NCI-H146 treated with DMSO at 0.1 percent for 48 hours (cell line): ENCODE data around the gene TTC17.
"Not testable (repeated sequence)": the region's sequence is repeated elsewhere in the genome, so short reads cannot be mapped to it uniquely, and the experiment has no call there.

Source experiments
- DNase-seq: peaks from one replicate; lab custom pipeline; 2025; ENCODE audit not compliant: unreplicated experiment; lab: John Stamatoyannopoulos, UW

TTC17 gene, protein sequence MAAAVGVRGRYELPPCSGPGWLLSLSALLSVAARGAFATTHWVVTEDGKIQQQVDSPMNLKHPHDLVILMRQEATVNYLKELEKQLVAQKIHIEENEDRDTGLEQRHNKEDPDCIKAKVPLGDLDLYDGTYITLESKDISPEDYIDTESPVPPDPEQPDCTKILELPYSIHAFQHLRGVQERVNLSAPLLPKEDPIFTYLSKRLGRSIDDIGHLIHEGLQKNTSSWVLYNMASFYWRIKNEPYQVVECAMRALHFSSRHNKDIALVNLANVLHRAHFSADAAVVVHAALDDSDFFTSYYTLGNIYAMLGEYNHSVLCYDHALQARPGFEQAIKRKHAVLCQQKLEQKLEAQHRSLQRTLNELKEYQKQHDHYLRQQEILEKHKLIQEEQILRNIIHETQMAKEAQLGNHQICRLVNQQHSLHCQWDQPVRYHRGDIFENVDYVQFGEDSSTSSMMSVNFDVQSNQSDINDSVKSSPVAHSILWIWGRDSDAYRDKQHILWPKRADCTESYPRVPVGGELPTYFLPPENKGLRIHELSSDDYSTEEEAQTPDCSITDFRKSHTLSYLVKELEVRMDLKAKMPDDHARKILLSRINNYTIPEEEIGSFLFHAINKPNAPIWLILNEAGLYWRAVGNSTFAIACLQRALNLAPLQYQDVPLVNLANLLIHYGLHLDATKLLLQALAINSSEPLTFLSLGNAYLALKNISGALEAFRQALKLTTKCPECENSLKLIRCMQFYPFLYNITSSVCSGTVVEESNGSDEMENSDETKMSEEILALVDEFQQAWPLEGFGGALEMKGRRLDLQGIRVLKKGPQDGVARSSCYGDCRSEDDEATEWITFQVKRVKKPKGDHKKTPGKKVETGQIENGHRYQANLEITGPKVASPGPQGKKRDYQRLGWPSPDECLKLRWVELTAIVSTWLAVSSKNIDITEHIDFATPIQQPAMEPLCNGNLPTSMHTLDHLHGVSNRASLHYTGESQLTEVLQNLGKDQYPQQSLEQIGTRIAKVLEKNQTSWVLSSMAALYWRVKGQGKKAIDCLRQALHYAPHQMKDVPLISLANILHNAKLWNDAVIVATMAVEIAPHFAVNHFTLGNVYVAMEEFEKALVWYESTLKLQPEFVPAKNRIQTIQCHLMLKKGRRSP

DNA sequence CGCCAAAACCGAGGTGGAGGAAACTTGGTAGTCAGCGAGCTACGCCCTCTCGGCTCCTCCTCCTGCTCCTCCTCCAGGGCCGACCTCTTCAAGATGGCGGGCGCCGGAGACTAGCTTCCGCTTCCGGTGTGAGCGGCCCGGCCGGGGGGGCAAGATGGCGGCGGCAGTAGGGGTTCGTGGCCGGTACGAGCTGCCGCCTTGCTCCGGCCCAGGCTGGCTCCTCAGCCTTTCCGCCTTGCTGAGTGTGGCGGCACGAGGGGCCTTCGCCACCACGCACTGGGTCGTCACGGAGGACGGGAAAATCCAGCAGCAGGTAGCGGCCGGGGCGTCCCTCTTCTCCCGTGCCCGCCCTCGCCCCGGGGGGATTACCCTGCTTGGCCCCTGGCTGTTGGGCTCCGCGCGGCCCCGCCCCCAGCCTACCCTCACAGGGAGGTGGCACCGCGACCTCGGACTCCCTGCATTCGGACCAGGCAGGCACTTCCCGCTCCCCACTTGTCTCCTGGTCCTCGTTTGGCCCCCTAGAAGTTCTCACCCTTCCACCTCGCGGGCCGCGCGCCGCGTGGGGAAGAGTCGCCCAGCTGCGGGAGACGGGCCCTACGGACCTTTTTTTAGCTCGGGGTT lies at the start of gene TTC17:
Gene TTC17, plus strand, starts transcription at position 120 of the 621 bp plus-strand sequence. Its CDS starts 35 bp downstream, at position 155.
- DNase-seq: peak; percentile 93

GRCh38 chr11:43311791-43312607 lies 46.7 kb upstream of the TTC17 start, which contains the start of gene API5:
Gene API5 (plus strand): TSS chr11:43311996. CDS start chr11:43312128, 132 bp downstream.
- peak; percentile 89 for DNase-seq

DNA sequence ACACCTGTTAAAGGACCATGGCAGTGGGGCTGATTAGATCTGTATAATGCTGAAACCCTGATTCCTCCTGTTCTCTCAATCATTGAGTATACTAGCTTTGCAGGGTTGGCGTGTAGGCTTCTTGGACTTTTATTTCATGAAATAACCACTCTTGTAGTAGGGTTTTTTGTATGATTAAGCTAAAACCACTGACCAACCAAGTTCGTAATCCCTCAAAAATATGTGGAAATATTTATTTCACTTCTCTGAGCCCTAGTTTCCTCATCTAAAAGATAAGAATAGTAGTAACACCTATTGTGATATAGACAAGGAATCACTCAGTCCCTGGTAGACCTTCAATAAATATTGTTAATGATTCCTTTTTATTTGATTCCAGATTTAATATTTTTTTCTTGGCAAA lies 42.8 kb upstream of the TTC17 start:
- DNase-seq: no peak

GRCh38 chr11:43316451-43316850 lies 42.3 kb upstream of the TTC17 start:
- no peak for DNase-seq

GRCh38 chr11:43327987-43328386 lies 30.7 kb upstream of the TTC17 start:
- no peak for DNase-seq

GRCh38 chr11:43328482-43328881 lies 30.2 kb upstream of the TTC17 start:
- no peak for DNase-seq

DNA sequence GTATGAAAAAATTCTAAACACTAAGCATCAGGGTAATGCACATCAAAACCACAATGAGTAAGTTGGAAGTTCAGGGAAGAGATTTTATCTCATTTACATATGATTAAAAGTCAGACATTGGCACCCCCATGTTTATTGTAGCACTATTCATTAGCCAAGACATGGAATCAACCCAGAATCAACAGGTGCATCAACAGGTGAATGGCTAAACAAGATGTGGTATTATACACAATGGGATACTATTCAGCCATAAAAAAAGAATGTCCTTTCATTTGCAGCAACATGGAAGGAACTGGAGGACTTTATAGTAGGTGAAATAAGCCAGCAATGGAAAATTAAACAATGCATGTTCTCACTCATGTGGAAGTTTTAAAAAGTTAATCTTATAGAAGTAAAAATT lies 17.6 kb upstream of the TTC17 start:
- no peak for DNase-seq

DNA sequence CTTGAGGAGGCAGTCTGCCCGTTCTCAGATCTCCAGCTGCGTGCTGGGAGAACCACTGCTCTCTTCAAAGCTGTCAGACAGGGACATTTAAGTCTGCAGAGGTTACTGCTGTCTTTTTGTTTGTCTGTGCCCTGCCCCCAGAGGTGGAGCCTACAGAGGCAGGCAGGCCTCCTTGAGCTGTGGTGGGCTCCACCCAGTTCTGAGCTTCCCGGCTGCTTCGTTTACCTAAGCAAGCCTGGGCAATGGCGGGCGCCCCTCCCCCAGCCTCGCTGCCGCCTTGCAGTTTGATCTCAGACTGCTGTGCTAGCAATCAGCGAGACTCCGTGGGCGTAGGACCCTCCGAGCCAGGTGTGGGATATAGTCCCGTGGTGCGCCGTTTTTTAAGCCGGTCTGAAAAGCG lies 7.3 kb upstream of the TTC17 start:
- DNase-seq: not testable (repeated sequence)

DNA sequence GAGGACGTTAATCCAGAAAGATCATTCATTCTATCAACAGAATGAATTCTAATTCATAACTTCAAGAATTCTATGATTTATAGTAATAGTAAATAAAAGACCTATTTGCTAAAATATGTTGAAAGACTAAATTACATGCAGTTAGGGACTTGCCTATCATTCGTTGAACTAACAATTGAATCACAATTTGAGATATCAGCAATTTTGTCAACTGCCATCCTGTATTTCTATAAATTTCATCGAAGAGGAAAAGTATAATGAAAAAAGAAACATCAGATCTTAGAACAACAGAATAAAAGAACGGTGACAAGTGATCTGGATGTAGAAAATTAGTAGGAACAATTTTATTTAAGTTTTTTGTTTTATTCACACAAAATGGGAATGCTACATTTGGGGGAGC lies 4.4 kb upstream of the TTC17 start:
- no peak for DNase-seq

- DNase-seq: no peak
Measured at GRCh38 chr11:43356336-43356735, 2.4 kb upstream of the TTC17 start.

- no peak for DNase-seq
Measured at GRCh38 chr11:43358279-43358800, 380 bp upstream of the TTC17 start.

- peak; percentile 18 for DNase-seq
Measured at GRCh38 chr11:43359422-43359818, 700 bp downstream of the TTC17 start.

DNA sequence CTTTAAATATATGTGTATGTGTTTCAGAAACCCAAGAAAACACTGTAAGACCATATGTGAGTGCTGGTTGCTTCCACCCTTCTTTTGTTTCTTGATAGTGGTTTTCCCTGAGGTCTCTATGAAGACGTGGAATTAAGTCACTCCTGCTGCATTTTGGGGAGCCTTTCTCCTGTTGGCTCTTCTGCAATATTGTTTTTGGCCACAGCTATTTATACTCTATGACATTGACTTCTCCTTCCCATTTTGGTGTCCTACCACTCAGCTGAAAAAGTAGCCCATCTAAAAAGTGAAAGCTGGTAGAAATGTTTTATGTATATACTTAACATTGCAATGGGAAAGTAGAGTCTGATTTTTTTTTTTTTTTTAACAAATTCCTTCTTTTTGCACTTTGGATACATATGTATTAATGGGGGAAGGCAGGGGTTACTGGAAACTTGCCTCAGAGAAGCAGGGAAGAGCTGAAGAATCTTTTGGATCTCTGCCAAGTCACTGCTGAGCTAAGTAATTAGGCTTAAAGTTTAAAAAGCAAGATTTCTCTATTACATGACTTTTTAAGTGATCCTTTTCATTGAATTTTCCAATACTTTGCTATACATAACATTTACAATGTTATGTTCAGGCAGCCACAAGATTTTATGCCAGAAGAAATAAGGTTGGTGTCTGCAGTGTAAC lies 1.8 kb downstream of the TTC17 start:
- no peak for DNase-seq

- no peak for DNase-seq
Measured at GRCh38 chr11:43366677-43367076, 8.0 kb downstream of the TTC17 start.

DNA sequence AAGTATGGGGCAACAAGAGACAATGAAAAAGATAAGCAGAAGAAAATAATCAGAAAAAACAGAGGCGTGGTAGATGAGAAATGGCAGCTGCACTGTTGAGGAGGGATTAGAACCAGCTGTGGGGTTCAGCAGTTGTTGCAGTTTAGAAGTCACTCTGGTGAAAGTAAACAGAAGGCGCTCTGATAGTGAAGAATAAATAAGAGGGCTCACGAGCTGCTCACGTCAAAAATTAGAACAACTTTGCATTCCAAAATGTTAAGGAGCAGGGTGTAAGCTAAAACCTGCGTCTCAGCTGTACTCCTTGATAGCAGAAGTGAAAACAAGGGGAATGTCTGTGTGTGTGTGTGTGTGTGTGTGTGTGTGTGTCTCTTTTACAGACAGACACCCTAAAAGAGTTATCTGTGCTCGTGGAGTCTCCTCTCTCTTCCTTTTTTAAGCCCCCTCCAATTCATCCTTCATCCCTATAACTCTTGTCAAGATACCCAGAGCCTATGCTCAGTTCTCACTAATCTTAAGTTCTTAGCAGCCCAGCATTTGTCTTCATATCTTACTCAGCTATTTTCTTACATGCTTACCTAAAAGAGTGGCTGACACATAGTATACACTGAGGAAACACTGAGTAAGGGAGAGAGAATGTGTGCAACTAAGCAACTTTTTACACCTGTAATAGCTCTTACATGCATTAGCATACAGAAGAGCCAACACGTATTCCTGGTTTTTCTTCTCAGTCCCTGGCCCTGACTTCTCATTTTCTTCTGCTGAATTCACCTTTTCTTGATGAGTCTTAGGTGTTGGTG lies 8.9 kb downstream of the TTC17 start:
- no peak for DNase-seq

GRCh38 chr11:43376065-43376464 lies 17.3 kb downstream of the TTC17 start:
- no peak for DNase-seq

GRCh38 chr11:43376594-43376993 lies 17.9 kb downstream of the TTC17 start:
- DNase-seq: no peak

DNA sequence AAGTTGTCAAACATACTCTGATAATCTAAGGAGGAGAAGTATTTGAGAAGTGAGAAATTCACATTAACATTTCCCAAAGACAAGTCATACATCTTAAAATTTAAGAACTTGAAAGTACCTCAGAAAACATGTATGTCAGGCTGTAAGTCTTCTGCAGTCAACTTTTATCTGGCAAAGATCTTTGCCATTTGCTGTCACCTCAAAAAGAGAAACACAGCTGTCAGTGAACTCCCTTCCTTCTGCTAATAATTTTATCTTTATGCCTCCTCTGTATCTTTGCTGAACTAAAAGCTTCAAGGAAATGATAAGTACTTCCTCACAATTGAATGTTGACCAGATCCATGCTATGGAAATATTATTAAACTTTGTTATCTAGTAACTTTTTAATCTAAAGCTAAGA lies 18.7 kb downstream of the TTC17 start:
- no peak for DNase-seq

DNA sequence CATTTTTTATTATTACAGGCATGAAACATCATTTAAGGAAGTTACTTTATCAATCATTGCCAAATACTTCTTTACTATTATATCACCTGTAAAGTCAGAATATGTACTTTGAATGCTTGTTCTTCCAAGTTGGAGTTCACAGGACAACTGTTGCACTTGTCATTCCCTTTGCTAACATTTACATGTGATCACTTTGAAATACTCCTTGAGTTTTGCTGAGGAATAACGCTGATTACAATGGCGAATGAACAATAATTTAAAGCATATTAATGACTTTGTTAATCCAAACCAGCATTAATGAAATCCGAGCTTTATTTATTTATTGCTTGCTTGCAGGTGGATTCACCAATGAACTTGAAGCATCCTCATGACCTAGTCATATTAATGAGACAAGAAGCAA lies 20.2 kb downstream of the TTC17 start:
- no peak for DNase-seq
